B cell (primary cell): ENCODE data around the gene GEMIN7. TPM values are rescaled to one million over a fixed set of nuclear protein-coding genes. Genes with fewer than 3 reads are reported as not detected.

ENCODE experiments used
- ATAC-seq: fragments of 200-7000 bp; cut with Tn5 transposase; one replicate; pipeline ENCODE4 v1.10.0; 2021; ENCODE audit warnings: low read depth, mild to moderate bottlenecking, moderate number of reproducible peaks, moderate library complexity
- CTCF ChIA-PET: fragments of 350-600 bp; sonication (Branson Sonifier 250); formaldehyde crosslinking; loops from one replicate; lab custom pipeline; 2021; ENCODE audit warnings: antibody characterized with exemption, inconsistent platforms; lab: Charles Lee
- POLR2A ChIA-PET: fragments of 350-600 bp; sonication (Branson Sonifier 250); formaldehyde crosslinking; loops from one replicate; lab custom pipeline; 2021; ENCODE audit warnings: antibody characterized with exemption; lab: Charles Lee
- DNase-seq: peaks from one replicate; pipeline ENCODE4 v3.0.0; 2013
- H2AFZ ChIP-seq: 2 replicates; pipeline ENCODE4 v1.6.1; 2012; ENCODE audit warnings: mild to moderate bottlenecking, low read depth, low read length; ENCODE audit not compliant: insufficient read depth, poor library complexity, severe bottlenecking
- H3K27ac ChIP-seq, 2 donors: 1 replicate in 1 of 2; 2 replicates in 1 of 2; pipeline ENCODE4 v1.5.1; 2012 to 2013; ENCODE audit warnings: low read length in 2 of 2, mild to moderate bottlenecking in 2 of 2, moderate library complexity in 1 of 2
- H3K27me3 ChIP-seq, 4 experiments: fragments of 200-600 bp in 1 of 4; sonication (generic) in 1 of 4; replicated peaks in 1 of 4; 1 replicate in 2 of 4; 2 replicates in 2 of 4; pipeline versions ENCODE4 v1.6.1 to v1.7.0; 2013 to 2016; ENCODE audit warnings: low read length in 3 of 4, mild to moderate bottlenecking in 2 of 4, mixed read lengths in 1 of 4, moderate library complexity in 1 of 4; ENCODE audit not compliant: insufficient read depth in 4 of 4, control insufficient read depth in 3 of 4; ENCODE audit errors: control extremely low read depth in 1 of 4
- H3K36me3 ChIP-seq, 2 experiments: replicated peaks in 1 of 2; 1 replicate in 1 of 2; 2 replicates in 1 of 2; pipeline versions ENCODE4 v1.6.1 to v1.7.1; 2013; ENCODE audit warnings: low read length in 1 of 2; ENCODE audit not compliant: insufficient read depth in 2 of 2, control insufficient read depth in 1 of 2; ENCODE audit errors: control extremely low read depth in 1 of 2, extremely low read depth in 1 of 2
- H3K4me1 ChIP-seq, 2 donors: fragments of 200-600 bp in 1 of 2; sonication (generic) in 1 of 2; 1 replicate in 1 of 2; 2 replicates in 1 of 2; pipeline versions ENCODE4 v1.5.1 to v1.6.1; 2013 to 2017; ENCODE audit warnings: low read length in 2 of 2; ENCODE audit not compliant: control insufficient read depth in 2 of 2, insufficient read depth in 2 of 2
- H3K4me2 ChIP-seq: replicated peaks from 2 replicates; pipeline ENCODE3; 2012; ENCODE audit warnings: mild to moderate bottlenecking, low read depth, low read length; ENCODE audit not compliant: poor library complexity, severe bottlenecking
- H3K4me3 ChIP-seq, 5 experiments: fragments of 200-600 bp in 1 of 5; sonication (generic) in 1 of 5; 1 replicate in 3 of 5; 2 replicates in 2 of 5; pipeline versions ENCODE4 v1.5.1 to v1.7.0; 2011 to 2016; ENCODE audit warnings: low read length in 4 of 5, mild to moderate bottlenecking in 4 of 5, low read depth in 2 of 5, control low read depth in 1 of 5, moderate library complexity in 1 of 5; ENCODE audit not compliant: insufficient read depth in 1 of 5; ENCODE audit errors: control extremely low read depth in 1 of 5, extremely low read depth in 1 of 5
- H3K79me2 ChIP-seq: fragments of 200-600 bp; sonication (generic); one replicate; pipeline ENCODE4 v1.6.0; 2016; ENCODE audit warnings: low read length; ENCODE audit not compliant: control insufficient read depth, insufficient read depth
- H3K9ac ChIP-seq: fragments of 200-600 bp; sonication (generic); 2 replicates; pipeline ENCODE4 v1.6.1; 2017; ENCODE audit warnings: mild to moderate bottlenecking, low read length, moderate library complexity
- H3K9me3 ChIP-seq, 3 donors: one replicate each; pipeline versions ENCODE4 v1.6.1 to v1.7.1; 2013; ENCODE audit warnings: low read length in 2 of 3; ENCODE audit not compliant: control insufficient read depth in 2 of 3, insufficient read depth in 1 of 3; ENCODE audit errors: control extremely low read depth in 1 of 3
- H4K20me1 ChIP-seq: 2 replicates; pipeline ENCODE4 v1.6.0; 2012; ENCODE audit warnings: mild to moderate bottlenecking, low read length; ENCODE audit not compliant: insufficient read depth, control insufficient read depth, poor library complexity, severe bottlenecking
- H3K27ac Mint-ChIP-seq: one replicate; pipeline ENCODE4 v1.8.0; 2021; ENCODE audit warnings: mixed read lengths
- H3K27me3 Mint-ChIP-seq: one replicate; pipeline ENCODE4 v1.8.0; 2021; ENCODE audit warnings: mixed read lengths
- H3K4me1 Mint-ChIP-seq: one replicate; pipeline ENCODE4 v1.8.0; 2021; ENCODE audit warnings: mixed read lengths
- H3K4me3 Mint-ChIP-seq: one replicate; pipeline ENCODE4 v1.8.0; 2021; ENCODE audit warnings: mixed read lengths
- H3K9me3 Mint-ChIP-seq: one replicate; pipeline ENCODE4 v1.8.0; 2022; ENCODE audit warnings: mixed read lengths; ENCODE audit not compliant: insufficient read depth
- EZH2 ChIP-seq: IDR thresholded peaks from 2 replicates; pipeline ENCODE4 v1.6.1; 2012; ENCODE audit warnings: borderline replicate concordance, low read depth, mild to moderate bottlenecking, moderate library complexity, low read length; ENCODE audit not compliant: insufficient read depth, poor library complexity, severe bottlenecking
- WGBS: methylation state at CpG from one replicate; pipeline ENCODE4 v1.1.5; 2013; ENCODE audit warnings: missing lambda C conversion rate; ENCODE audit not compliant: insufficient coverage; 5-methylcytosine and 5-hydroxymethylcytosine counted together
- intact Hi-C: fragments of 100-400 bp; cut with micrococcal nuclease; formaldehyde crosslinking; loops from one replicate; pipeline ENCODE4 v1.10.0; 2022
- polyA plus RNA-seq: library from polyadenylated mRNA; depleted of rRNA; stranded (reverse); fragments of >200 nt; gene quantifications from 2 replicates; pipeline ENCODE4 v1.2.3, GENCODE V29; 2012
- total RNA-seq, 2 donors: library from RNA; stranded (reverse); fragments of 120-200 nt in 1 of 2; gene quantifications; 1 replicate in 1 of 2; 2 replicates in 1 of 2; pipeline versions ENCODE4 v1.2.3 to v1.2.4, GENCODE V29; 2013 to 2022
- TF ChIP-seq, protein P1 (sequence below): fragments of 200-600 bp; IDR thresholded peaks from one replicate; pipeline ENCODE4 v1.8.0; 2022; ENCODE audit warnings: antibody characterized with exemption, mild to moderate bottlenecking

The GEMIN7 gene
- total and polyA plus RNA-seq, 2 donors (not counting 1 experiment from before 2014, with no cell fraction given) = 43.0 to 89.4 TPM

DNA sequence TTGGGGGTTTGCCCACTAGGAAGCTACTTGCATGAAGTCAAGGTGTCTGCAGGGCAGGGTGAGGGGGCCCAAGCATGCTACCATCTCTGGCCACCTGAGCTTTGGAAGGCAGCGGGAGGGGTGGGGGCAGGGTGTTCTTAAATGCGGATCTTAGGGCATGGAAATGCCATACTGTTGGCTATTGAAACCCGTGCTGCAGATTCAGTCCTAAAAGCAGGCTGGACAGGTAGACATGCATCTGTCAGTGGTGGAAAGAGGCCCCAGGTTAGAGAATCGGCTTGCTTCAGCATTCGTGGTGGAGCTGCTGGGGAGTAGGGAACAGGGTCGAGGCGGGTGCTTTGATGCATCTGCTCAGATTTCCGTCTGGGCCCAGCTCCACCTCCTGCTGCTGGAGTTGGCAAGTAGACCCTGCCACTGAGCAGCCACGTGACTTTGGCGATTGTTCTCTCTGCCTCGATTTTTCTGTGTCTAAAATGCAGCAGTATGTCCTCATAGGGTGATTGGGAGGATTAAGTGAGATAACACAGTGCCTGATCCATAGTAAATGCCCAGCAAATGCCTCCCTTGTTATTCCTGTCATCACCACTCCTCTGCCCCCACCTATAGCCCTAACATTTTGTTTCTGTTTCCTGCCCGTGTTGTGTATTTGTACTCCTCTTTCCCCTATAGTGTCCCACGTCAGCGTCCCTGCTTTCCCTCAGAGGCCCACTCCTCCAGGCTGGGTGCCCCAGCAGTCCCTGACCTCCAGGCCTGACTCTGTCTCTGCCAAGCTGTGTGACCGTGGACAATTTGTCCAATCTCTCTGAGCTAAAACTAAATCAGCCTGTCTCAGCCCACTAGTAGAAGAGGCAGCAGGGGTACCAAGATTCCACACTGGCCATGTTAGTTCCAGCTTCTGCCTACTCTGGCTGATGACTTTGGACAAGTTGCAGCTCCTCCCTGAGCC lies 19.7 kb downstream of the GEMIN7 start:
- POLR2A ChIA-PET = interaction anchor here (0.6 kb wide), 1 partner anchor 55 kb away, joined by 3 read pairs; no protein-coding TSS in a partner anchor
- intact Hi-C loops = no loop called here
- H3K27me3 ChIP-seq = no peaks in the 10 kb centered on the region
- H3K4me3 ChIP-seq = no peak overlapping the region
- H3K9ac ChIP-seq = no peak overlapping the region
- peaks cover 0 to 3% of the 10 kb centered on the region in 2 experiments for H3K36me3 ChIP-seq
- Mint-ChIP-seq H3K4me3 (no peak overlapping the region), H3K9me3 (no peaks in the 10 kb centered on the region), H3K27ac (no peak overlapping the region), H3K27me3 (no peaks in the 10 kb centered on the region), H3K4me1 (peaks cover 66% of the 10 kb centered on the region)
- H3K27ac ChIP-seq = no peak overlapping the region
- H4K20me1 ChIP-seq = peaks cover 93% of the 10 kb centered on the region
- CTCF ChIA-PET = interaction anchor here (1.1 to 1.7 kb wide), 2 partner anchors 26 to 39 kb away, joined by 3 to 4 read pairs; no protein-coding TSS in a partner anchor
- 91% methylated on average over 14 of the region's 15 CpGs for WGBS
- no peak overlapping the region for H3K4me2 ChIP-seq
- H2AFZ ChIP-seq = no peak overlapping the region
- peaks cover 96% of the 10 kb centered on the region for H3K79me2 ChIP-seq
- DNase-seq (no peak), ATAC-seq (no peak)
- H3K9me3 ChIP-seq = no peaks in the 10 kb centered on the region
- TF ChIP-seq, protein P1, sequence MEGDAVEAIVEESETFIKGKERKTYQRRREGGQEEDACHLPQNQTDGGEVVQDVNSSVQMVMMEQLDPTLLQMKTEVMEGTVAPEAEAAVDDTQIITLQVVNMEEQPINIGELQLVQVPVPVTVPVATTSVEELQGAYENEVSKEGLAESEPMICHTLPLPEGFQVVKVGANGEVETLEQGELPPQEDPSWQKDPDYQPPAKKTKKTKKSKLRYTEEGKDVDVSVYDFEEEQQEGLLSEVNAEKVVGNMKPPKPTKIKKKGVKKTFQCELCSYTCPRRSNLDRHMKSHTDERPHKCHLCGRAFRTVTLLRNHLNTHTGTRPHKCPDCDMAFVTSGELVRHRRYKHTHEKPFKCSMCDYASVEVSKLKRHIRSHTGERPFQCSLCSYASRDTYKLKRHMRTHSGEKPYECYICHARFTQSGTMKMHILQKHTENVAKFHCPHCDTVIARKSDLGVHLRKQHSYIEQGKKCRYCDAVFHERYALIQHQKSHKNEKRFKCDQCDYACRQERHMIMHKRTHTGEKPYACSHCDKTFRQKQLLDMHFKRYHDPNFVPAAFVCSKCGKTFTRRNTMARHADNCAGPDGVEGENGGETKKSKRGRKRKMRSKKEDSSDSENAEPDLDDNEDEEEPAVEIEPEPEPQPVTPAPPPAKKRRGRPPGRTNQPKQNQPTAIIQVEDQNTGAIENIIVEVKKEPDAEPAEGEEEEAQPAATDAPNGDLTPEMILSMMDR = no peak
- no peak for TF ChIP-seq EZH2
- peaks cover 21 to 35% of the 10 kb centered on the region in 2 donors for H3K4me1 ChIP-seq
